ENCODE data around the gene NPAS1.

DNA sequence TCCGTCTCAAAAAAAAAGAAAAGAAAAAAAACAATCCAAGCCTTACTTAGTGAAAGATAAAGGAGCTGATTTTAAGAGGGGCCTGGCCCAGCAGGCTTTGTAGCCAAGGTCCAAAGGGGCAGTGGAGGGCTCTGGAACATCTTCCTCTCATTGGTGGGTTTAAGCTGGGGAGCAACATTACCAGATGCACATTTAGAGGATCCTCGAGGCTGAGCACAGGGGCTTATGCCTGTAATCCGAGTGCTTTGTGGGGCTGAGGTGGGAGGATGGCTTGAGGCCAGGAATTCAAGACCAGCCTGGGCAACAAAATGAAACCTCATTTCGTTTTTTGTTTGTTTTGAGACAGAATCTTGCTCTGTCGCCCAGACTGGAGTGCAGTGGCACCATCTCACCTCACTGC lies 36.8 kb downstream of the NPAS1 start:
- TF ChIP-seq, protein P1, sequence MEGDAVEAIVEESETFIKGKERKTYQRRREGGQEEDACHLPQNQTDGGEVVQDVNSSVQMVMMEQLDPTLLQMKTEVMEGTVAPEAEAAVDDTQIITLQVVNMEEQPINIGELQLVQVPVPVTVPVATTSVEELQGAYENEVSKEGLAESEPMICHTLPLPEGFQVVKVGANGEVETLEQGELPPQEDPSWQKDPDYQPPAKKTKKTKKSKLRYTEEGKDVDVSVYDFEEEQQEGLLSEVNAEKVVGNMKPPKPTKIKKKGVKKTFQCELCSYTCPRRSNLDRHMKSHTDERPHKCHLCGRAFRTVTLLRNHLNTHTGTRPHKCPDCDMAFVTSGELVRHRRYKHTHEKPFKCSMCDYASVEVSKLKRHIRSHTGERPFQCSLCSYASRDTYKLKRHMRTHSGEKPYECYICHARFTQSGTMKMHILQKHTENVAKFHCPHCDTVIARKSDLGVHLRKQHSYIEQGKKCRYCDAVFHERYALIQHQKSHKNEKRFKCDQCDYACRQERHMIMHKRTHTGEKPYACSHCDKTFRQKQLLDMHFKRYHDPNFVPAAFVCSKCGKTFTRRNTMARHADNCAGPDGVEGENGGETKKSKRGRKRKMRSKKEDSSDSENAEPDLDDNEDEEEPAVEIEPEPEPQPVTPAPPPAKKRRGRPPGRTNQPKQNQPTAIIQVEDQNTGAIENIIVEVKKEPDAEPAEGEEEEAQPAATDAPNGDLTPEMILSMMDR (conservative IDR thresholded peaks at IDR 0.05; ENCODE audit: low read length): no peak
- no peak for TF ChIP-seq EZH2phosphoT487 (IDR thresholded peaks at IDR 0.05; ENCODE audit: borderline replicate concordance, low read depth, low read length)

Measured in OCI-LY7 (cell line).